LNCaP clone FGC (cell line): Measurements from ENCODE around the gene NOP53.

ENCODE experiments used
- DNase-seq: peaks from one replicate; pipeline ENCODE4 v3.0.0-alpha.2; 2011; ENCODE audit warnings: low read depth
- H3K4me3 ChIP-seq: 2 replicates; pipeline ENCODE4 v1.5.1; 2011; ENCODE audit warnings: mild to moderate bottlenecking, low read depth, low read length, control low read depth
- TF ChIP-seq, protein P1 (sequence below): IDR thresholded peaks from 2 replicates; pipeline ENCODE4 v1.5.1; 2012; ENCODE audit warnings: mild to moderate bottlenecking; ENCODE audit not compliant: control insufficient read depth, insufficient read depth; ENCODE audit errors: extremely low read depth

The NOP53 gene

DNA sequence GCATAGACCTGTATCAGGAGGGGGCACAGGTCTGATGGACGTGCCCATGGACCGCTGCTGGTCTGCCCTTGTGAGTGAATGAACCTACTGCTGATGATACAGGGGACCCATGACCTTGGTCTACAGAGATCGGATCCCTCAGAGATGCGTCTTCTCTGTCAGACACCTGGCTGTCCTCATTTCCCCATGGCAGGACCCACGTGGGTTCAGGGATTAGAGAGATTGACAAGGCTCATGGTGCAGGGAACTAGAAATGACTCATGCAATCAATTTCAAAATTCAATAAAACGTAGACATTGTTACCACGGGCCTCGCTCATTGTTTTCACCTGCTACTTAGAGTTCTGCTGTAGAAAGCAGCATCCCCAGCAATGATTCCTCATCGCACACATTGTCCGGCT lies 60.0 kb downstream of the NOP53 start:
- DNase-seq, result no peak
- H3K4me3 ChIP-seq, result no peak overlapping the region
- TF ChIP-seq, protein P1, sequence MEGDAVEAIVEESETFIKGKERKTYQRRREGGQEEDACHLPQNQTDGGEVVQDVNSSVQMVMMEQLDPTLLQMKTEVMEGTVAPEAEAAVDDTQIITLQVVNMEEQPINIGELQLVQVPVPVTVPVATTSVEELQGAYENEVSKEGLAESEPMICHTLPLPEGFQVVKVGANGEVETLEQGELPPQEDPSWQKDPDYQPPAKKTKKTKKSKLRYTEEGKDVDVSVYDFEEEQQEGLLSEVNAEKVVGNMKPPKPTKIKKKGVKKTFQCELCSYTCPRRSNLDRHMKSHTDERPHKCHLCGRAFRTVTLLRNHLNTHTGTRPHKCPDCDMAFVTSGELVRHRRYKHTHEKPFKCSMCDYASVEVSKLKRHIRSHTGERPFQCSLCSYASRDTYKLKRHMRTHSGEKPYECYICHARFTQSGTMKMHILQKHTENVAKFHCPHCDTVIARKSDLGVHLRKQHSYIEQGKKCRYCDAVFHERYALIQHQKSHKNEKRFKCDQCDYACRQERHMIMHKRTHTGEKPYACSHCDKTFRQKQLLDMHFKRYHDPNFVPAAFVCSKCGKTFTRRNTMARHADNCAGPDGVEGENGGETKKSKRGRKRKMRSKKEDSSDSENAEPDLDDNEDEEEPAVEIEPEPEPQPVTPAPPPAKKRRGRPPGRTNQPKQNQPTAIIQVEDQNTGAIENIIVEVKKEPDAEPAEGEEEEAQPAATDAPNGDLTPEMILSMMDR, result no peak

DNA sequence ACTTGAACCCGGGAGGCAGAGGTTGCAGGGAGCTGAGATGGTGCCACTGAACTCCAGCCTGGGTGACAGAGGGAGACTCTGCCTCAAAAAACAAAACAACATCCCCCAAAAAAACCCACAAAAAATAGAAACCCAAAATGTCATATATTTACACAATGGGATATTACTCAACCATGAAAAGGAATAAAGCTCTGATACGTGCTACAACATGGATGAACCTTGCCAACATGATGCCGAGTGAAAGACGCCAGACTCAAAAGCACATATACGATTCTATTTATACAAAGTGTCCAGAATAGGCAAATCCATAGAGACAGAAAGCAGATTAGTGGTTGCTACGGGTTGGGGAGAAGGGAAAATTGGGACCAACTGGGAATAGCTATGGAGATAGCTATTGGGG lies 61.1 kb downstream of the NOP53 start:
- TF ChIP-seq, protein P1, result no peak
- no peak overlapping the region for H3K4me3 ChIP-seq
- no peak for DNase-seq
